Measurements from ENCODE around the gene PAPOLG. TPM values are rescaled to one million over a fixed set of nuclear protein-coding genes. Genes with fewer than 3 reads are reported as not detected.

PAPOLG gene
- total and polyA plus RNA-seq, 2 of the 13 experiments (the other 11 are each of a cell fraction or from before 2014, with no cell fraction given), result 10.1 to 10.4 TPM

DNA sequence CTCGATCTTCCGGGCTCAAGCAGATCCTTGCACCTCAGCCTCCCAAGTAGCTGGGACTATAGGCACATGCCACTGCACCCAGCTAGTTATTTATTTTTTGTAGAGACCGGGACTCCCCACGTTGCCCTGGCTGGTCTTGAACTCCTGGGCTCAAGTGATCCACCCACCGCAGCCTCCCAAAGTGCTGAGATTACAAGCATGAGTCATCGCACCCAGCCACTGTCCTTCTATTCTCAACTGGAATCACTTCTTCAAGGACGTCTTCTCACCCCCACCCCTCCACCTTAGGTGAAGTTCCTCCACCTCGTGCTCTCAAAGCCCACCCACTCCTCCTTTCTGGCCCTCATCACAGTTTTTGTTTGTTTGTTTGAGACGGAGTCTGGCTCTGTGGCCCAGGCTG is 71.3 kb downstream of the PAPOLG start:
- ChIA-PET POLR2A (no interaction called here), CTCF (ENCODE audit: low intra/inter-chr PET ratio, low total read pairs) (no interaction called here)
- no peaks in the 10 kb centered on the region for H4K20me1 ChIP-seq (ENCODE audit: insufficient read depth, low read length)
- H2AFZ ChIP-seq (ENCODE audit: low read length), result no peak overlapping the region
- WGBS (ENCODE audit: low lambda C conversion rate), result 53% methylated on average over 9 of the region's 9 CpGs
- no peaks in the 10 kb centered on the region for H3K4me1 ChIP-seq (ENCODE audit: insufficient read depth, low read length)
- no peak for TF ChIP-seq ZNF670 (CRISPR knock-in tag; IDR thresholded peaks at IDR 0.05; ENCODE audit: borderline replicate concordance)
- no peak for TF ChIP-seq ZSCAN20 (CRISPR knock-in tag; IDR thresholded peaks at IDR 0.05; ENCODE audit: borderline replicate concordance)
- TF ChIP-seq ZNF274 (CRISPR knock-in tag; IDR thresholded peaks at IDR 0.05), result no peak
- intact Hi-C loops (cut with micrococcal nuclease; ENCODE audit: unreplicated experiment), result no loop called here
- peaks cover 0 to 6% of the 10 kb centered on the region in 2 experiments; a peak in 1 of 5 replicates for H3K27me3 ChIP-seq (ENCODE audit: control insufficient read depth in 1 of 2, insufficient read depth in 2 of 2, low read length in 2 of 2)
- no peak overlapping the region for H3K4me3 ChIP-seq (replicated peaks in 1 of 3; ENCODE audit: insufficient read depth in 1 of 3, low read depth in 2 of 3, low read length in 3 of 3)
- H3K4me2 ChIP-seq (ENCODE audit: low read depth, low read length), result no peak overlapping the region
- FAIRE-seq, result no peak
- no TSS peak for BruUV-seq (replicated peaks)
- H3K27ac ChIP-seq (ENCODE audit: extremely low read length, insufficient read depth, low read length), result no peak overlapping the region
- H3K36me3 ChIP-seq (replicated peaks in 1 of 2; ENCODE audit: control insufficient read depth in 1 of 2, insufficient read depth in 2 of 2, low read length in 2 of 2), result no peaks in the 10 kb centered on the region
- no peaks in the 10 kb centered on the region for H3K9me3 ChIP-seq (ENCODE audit: low read length)
- no peaks in the 10 kb centered on the region for H3K79me2 ChIP-seq (ENCODE audit: insufficient read depth, low read length)
- in situ Hi-C loops (cut with HindIII; ENCODE audit: extremely low pct_ligation_motif_present, low pct_unique_long_range_greater_than_20kb), result no loop called here
- ATAC-seq, result no peak
- H3K9ac ChIP-seq (ENCODE audit: insufficient read depth, low read depth, low read length), result no peak overlapping the region
- DNase-seq (ENCODE audit: low spot score), result no peak

DNA sequence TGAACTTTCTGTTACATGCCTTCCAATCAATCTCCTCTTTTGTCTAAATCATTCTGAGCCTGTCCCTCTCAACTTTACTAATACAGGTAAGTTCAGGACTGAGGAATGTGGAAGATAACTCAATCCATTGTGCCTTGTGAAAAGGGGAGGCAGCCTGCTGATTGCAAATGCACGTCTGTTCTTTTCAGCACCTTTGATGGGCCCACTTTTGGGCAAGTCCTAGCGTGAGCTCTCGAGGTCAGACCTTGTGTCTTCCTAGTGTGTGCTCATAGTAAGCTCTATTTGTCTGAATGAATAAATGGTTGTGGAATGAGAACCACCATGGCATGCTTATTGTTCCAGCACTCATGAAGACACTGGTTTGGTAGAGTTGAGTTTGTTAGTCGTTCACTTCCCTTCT is 74.9 kb downstream of the PAPOLG start:
- Histone ChIP-seq H3K4me2 (ENCODE audit: low read depth, low read length) (no peak overlapping the region), H3K9ac (ENCODE audit: insufficient read depth, low read depth, low read length) (no peak overlapping the region), H3K27ac (ENCODE audit: extremely low read length, insufficient read depth, low read length) (no peak overlapping the region), H3K4me3 (replicated peaks in 1 of 3; ENCODE audit: insufficient read depth in 1 of 3, low read depth in 2 of 3, low read length in 3 of 3) (no peak overlapping the region), H3K9me3 (ENCODE audit: low read length) (no peaks in the 10 kb centered on the region), H3K4me1 (ENCODE audit: insufficient read depth, low read length) (no peaks in the 10 kb centered on the region), H2AFZ (ENCODE audit: low read length) (no peak overlapping the region), H4K20me1 (ENCODE audit: insufficient read depth, low read length) (no peaks in the 10 kb centered on the region), H3K79me2 (ENCODE audit: insufficient read depth, low read length) (no peaks in the 10 kb centered on the region), H3K36me3 (replicated peaks in 1 of 2; ENCODE audit: control insufficient read depth in 1 of 2, insufficient read depth in 2 of 2, low read length in 2 of 2) (no peaks in the 10 kb centered on the region), H3K27me3 (ENCODE audit: control insufficient read depth in 1 of 2, insufficient read depth in 2 of 2, low read length in 2 of 2) (peaks cover 2 to 30% of the 10 kb centered on the region in 2 experiments; a peak in 3 of 5 replicates)
- no peak for FAIRE-seq
- ChIA-PET CTCF (ENCODE audit: low intra/inter-chr PET ratio, low total read pairs) (no interaction called here), POLR2A (no interaction called here)
- intact Hi-C loops (cut with micrococcal nuclease; ENCODE audit: unreplicated experiment) (no loop called here), in situ Hi-C loops (cut with HindIII; ENCODE audit: extremely low pct_ligation_motif_present, low pct_unique_long_range_greater_than_20kb) (no loop called here)
- TF ChIP-seq, protein P1, sequence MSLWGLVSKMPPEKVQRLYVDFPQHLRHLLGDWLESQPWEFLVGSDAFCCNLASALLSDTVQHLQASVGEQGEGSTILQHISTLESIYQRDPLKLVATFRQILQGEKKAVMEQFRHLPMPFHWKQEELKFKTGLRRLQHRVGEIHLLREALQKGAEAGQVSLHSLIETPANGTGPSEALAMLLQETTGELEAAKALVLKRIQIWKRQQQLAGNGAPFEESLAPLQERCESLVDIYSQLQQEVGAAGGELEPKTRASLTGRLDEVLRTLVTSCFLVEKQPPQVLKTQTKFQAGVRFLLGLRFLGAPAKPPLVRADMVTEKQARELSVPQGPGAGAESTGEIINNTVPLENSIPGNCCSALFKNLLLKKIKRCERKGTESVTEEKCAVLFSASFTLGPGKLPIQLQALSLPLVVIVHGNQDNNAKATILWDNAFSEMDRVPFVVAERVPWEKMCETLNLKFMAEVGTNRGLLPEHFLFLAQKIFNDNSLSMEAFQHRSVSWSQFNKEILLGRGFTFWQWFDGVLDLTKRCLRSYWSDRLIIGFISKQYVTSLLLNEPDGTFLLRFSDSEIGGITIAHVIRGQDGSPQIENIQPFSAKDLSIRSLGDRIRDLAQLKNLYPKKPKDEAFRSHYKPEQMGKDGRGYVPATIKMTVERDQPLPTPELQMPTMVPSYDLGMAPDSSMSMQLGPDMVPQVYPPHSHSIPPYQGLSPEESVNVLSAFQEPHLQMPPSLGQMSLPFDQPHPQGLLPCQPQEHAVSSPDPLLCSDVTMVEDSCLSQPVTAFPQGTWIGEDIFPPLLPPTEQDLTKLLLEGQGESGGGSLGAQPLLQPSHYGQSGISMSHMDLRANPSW (CRISPR knock-in tag; IDR thresholded peaks at IDR 0.05; ENCODE audit: borderline replicate concordance), result no peak
- TF ChIP-seq KDM6A (CRISPR knock-in tag; IDR thresholded peaks at IDR 0.05; ENCODE audit: low read depth) (no peak), TCF12 (IDR thresholded peaks at IDR 0.05) (no peak), TCF12 (CRISPR knock-in tag; IDR thresholded peaks at IDR 0.05) (no peak), RELA (CRISPR knock-in tag; IDR thresholded peaks at IDR 0.05) (no peak), ZKSCAN8 (CRISPR knock-in tag; IDR thresholded peaks at IDR 0.05; ENCODE audit: borderline replicate concordance) (no peak), ZIK1 (CRISPR knock-in tag; IDR thresholded peaks at IDR 0.05; ENCODE audit: borderline replicate concordance, low read depth) (no peak), XRCC5 (optimal IDR thresholded peaks at IDR 0.05; ENCODE audit: low read length) (no peak), NFE2 (CRISPR knock-in tag; IDR thresholded peaks at IDR 0.05) (no peak)
- TF ChIP-seq, protein P2, sequence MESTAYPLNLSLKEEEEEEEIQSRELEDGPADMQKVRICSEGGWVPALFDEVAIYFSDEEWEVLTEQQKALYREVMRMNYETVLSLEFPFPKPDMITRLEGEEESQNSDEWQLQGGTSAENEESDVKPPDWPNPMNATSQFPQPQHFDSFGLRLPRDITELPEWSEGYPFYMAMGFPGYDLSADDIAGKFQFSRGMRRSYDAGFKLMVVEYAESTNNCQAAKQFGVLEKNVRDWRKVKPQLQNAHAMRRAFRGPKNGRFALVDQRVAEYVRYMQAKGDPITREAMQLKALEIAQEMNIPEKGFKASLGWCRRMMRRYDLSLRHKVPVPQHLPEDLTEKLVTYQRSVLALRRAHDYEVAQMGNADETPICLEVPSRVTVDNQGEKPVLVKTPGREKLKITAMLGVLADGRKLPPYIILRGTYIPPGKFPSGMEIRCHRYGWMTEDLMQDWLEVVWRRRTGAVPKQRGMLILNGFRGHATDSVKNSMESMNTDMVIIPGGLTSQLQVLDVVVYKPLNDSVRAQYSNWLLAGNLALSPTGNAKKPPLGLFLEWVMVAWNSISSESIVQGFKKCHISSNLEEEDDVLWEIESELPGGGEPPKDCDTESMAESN (CRISPR knock-in tag; conservative IDR thresholded peaks at IDR 0.05), result no peak
- TF ChIP-seq, protein P3, sequence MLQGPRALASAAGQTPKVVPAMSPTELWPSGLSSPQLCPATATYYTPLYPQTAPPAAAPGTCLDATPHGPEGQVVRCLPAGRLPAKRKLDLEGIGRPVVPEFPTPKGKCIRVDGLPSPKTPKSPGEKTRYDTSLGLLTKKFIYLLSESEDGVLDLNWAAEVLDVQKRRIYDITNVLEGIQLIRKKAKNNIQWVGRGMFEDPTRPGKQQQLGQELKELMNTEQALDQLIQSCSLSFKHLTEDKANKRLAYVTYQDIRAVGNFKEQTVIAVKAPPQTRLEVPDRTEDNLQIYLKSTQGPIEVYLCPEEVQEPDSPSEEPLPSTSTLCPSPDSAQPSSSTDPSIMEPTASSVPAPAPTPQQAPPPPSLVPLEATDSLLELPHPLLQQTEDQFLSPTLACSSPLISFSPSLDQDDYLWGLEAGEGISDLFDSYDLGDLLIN (CRISPR knock-in tag; IDR thresholded peaks at IDR 0.05; ENCODE audit: borderline replicate concordance), result no peak
- ATAC-seq, result no peak
- WGBS (ENCODE audit: low lambda C conversion rate), result 3% methylated on average over 4 of the region's 4 CpGs
- no TSS peak for BruUV-seq (replicated peaks)
- no peak for DNase-seq (ENCODE audit: low spot score)

Data from HepG2 (cell line).